ENCODE data around the gene CARD14.

The CARD14 gene

GRCh38 chr17:80177986-80178595, 8.3 kb downstream of the CARD14 start:
- no peak for DNase-seq (ENCODE audit: low read depth, low spot score)
- POLR2A ChIA-PET, result no interaction called here
- TF ChIP-seq CTCF (IDR thresholded peaks at IDR 0.05; ENCODE audit: insufficient read depth, low read length, missing control alignments), result no peak
- CTCF ChIA-PET, result interaction anchor here (1.0 to 1.7 kb wide), 2 partner anchors 11 to 77 kb away, joined by 3 to 6 read pairs; partner anchors contain the start of gene GAA
- no peak overlapping the region for H3K4me3 ChIP-seq (ENCODE audit: low read depth, low read length)

GRCh38 chr17:80180192-80180591, 10.4 kb downstream of the CARD14 start:
- DNase-seq (ENCODE audit: low read depth, low spot score), result no peak
- POLR2A ChIA-PET, result no interaction called here
- CTCF ChIA-PET, result interaction anchor here (3.4 kb wide), 1 partner anchor 16 kb away, joined by 11 read pairs; no protein-coding TSS in a partner anchor
- no peak for TF ChIP-seq CTCF (IDR thresholded peaks at IDR 0.05; ENCODE audit: insufficient read depth, low read length, missing control alignments)
- no peak overlapping the region for H3K4me3 ChIP-seq (ENCODE audit: low read depth, low read length)

- POLR2A ChIA-PET, result no interaction called here
- no peak overlapping the region for H3K4me3 ChIP-seq (ENCODE audit: low read depth, low read length)
- CTCF ChIA-PET, result interaction anchor here (0.9 to 3.4 kb wide), 2 partner anchors 14 to 80 kb away, joined by 3 to 11 read pairs; partner anchors contain the start of gene GAA
- no peak for TF ChIP-seq CTCF (IDR thresholded peaks at IDR 0.05; ENCODE audit: insufficient read depth, low read length, missing control alignments)
- no peak for DNase-seq (ENCODE audit: low read depth, low spot score)
Observed at GRCh38 chr17:80181431-80181830, 11.6 kb downstream of the CARD14 start.

GRCh38 chr17:80182118-80182844, 12.5 kb downstream of the CARD14 start:
- DNase-seq (ENCODE audit: low read depth, low spot score), result no peak
- H3K4me3 ChIP-seq (ENCODE audit: low read depth, low read length), result no peak overlapping the region
- POLR2A ChIA-PET, result interaction anchor here (0.5 kb wide), 1 partner anchor 18 kb away, joined by 3 read pairs; no protein-coding TSS in a partner anchor
- CTCF ChIA-PET, result interaction anchor here (0.9 to 3.4 kb wide), 2 partner anchors 10 to 14 kb away, joined by 3 to 11 read pairs; no protein-coding TSS in a partner anchor
- no peak for TF ChIP-seq CTCF (IDR thresholded peaks at IDR 0.05; ENCODE audit: insufficient read depth, low read length, missing control alignments)

- ChIA-PET CTCF (interaction anchor here (0.9 to 1.9 kb wide), 2 partner anchors 9 to 13 kb away, joined by 3 to 8 read pairs; no protein-coding TSS in a partner anchor), POLR2A (interaction anchor here (0.5 kb wide), 1 partner anchor 17 kb away, joined by 3 read pairs; no protein-coding TSS in a partner anchor)
- no peak for DNase-seq (ENCODE audit: low read depth, low spot score)
- no peak for TF ChIP-seq CTCF (IDR thresholded peaks at IDR 0.05; ENCODE audit: insufficient read depth, low read length, missing control alignments)
- no peak overlapping the region for H3K4me3 ChIP-seq (ENCODE audit: low read depth, low read length)
Observed at GRCh38 chr17:80182845-80183223, 13.0 kb downstream of the CARD14 start.
